H1 (cell line): ENCODE results near the gene GPR15. TPM values are rescaled to one million over a fixed set of nuclear protein-coding genes. Genes with fewer than 3 reads are reported as not detected.

Source experiments
- CTCF ChIA-PET: fragments of 300-600 bp; sonication (Branson Sonifier 250); formaldehyde crosslinking; loops from one replicate; lab custom pipeline; 2021; ENCODE audit not compliant: partially characterized antibody; lab: Charles Lee
- POLR2A ChIA-PET: fragments of 300-600 bp; sonication (Branson Sonifier 250); formaldehyde crosslinking; loops from one replicate; lab custom pipeline; 2021; ENCODE audit warnings: inconsistent platforms; ENCODE audit not compliant: partially characterized antibody; lab: Charles Lee
- DNase-seq, 2 experiments: peaks; one replicate each; pipeline versions ENCODE4 v3.0.0 to v3.0.0-alpha.2; 2010 to 2022; ENCODE audit warnings: low spot score in 2 of 2, low read depth in 1 of 2, mixed read lengths in 1 of 2
- FAIRE-seq: peaks from 2 replicates; lab custom pipeline; 2011; peaks lifted over from hg19 to GRCh38; lab: Jason Lieb, UNC
- H2AFZ ChIP-seq: 2 replicates; pipeline ENCODE4 v1.8.1; 2012; ENCODE audit warnings: low read length, inconsistent platforms
- H2AK5ac ChIP-seq: 2 replicates; pipeline ENCODE4 v1.6.1; 2013; ENCODE audit warnings: low read depth, low read length
- H2BK120ac ChIP-seq: replicated peaks from 2 replicates; pipeline ENCODE3; 2013; ENCODE audit warnings: low read depth, low read length, inconsistent platforms
- H2BK12ac ChIP-seq: 2 replicates; pipeline ENCODE4 v1.6.1; 2013; ENCODE audit warnings: low read depth, low read length
- H2BK15ac ChIP-seq: 2 replicates; pipeline ENCODE4 v1.6.1; 2013; ENCODE audit warnings: low read length
- H2BK20ac ChIP-seq: 2 replicates; pipeline ENCODE4 v1.6.1; 2013; ENCODE audit warnings: low read length
- H2BK5ac ChIP-seq: 2 replicates; pipeline ENCODE4 v1.6.1; 2013; ENCODE audit warnings: low read depth, low read length
- H3K14ac ChIP-seq: 2 replicates; pipeline ENCODE4 v1.6.1; 2013; ENCODE audit warnings: inconsistent platforms; ENCODE audit not compliant: insufficient read length
- H3K18ac ChIP-seq: 2 replicates; pipeline ENCODE4 v1.6.1; 2013; ENCODE audit warnings: low read length; ENCODE audit errors: extremely low read depth
- H3K23ac ChIP-seq: 2 replicates; pipeline ENCODE4 v1.6.1; 2013; ENCODE audit warnings: inconsistent platforms; ENCODE audit not compliant: insufficient read length
- H3K23me2 ChIP-seq: 2 replicates; pipeline ENCODE4 v1.6.1; 2013; ENCODE audit warnings: low read depth, low read length
- H3K27ac ChIP-seq: 2 replicates; pipeline ENCODE4 v1.6.1; 2011; ENCODE audit warnings: low read depth, low read length, inconsistent platforms
- H3K27me3 ChIP-seq, 4 experiments: replicated peaks in 1 of 4; 1 replicate in 1 of 4; 2 replicates in 3 of 4; pipeline versions ENCODE4 v1.6.1 to v1.8.1; 2011 to 2013; ENCODE audit warnings: low read length in 3 of 4, mild to moderate bottlenecking in 3 of 4, inconsistent platforms in 2 of 4, mixed read lengths in 2 of 4, moderate library complexity in 1 of 4; ENCODE audit not compliant: control insufficient read depth in 3 of 4, insufficient read depth in 3 of 4; ENCODE audit errors: extremely low read depth in 1 of 4
- H3K36me3 ChIP-seq, 4 experiments: 2 replicates each; pipeline versions ENCODE4 v1.6.1 to v1.8.1; 2011 to 2013; ENCODE audit warnings: mild to moderate bottlenecking in 4 of 4, low read length in 3 of 4, moderate library complexity in 2 of 4, control low read depth in 1 of 4, inconsistent platforms in 1 of 4; ENCODE audit not compliant: insufficient read depth in 4 of 4, control insufficient read depth in 2 of 4
- H3K4ac ChIP-seq: replicated peaks from 2 replicates; pipeline ENCODE3; 2013; ENCODE audit warnings: low read length, low read depth, mixed read lengths, inconsistent platforms; ENCODE audit not compliant: insufficient read length
- H3K4me1 ChIP-seq, 4 experiments: replicated peaks in 1 of 4; 1 replicate in 1 of 4; 2 replicates in 3 of 4; pipeline versions ENCODE4 v1.6.1 to v1.8.1; 2011 to 2013; ENCODE audit warnings: low read length in 3 of 4, inconsistent platforms in 2 of 4, mixed read lengths in 1 of 4; ENCODE audit not compliant: insufficient read depth in 4 of 4, control insufficient read depth in 3 of 4
- H3K4me2 ChIP-seq, 2 experiments: 2 replicates each; pipeline versions ENCODE4 v1.6.1 to v1.8.1; 2011 to 2013; ENCODE audit warnings: low read depth in 2 of 2, low read length in 2 of 2, control low read depth in 1 of 2, inconsistent platforms in 1 of 2, mild to moderate bottlenecking in 1 of 2; ENCODE audit not compliant: insufficient read depth in 1 of 2
- H3K4me3 ChIP-seq, 4 experiments: fragments of 200-600, 300-600 bp in 1 of 4; sonication (generic), shearing (Covaris generic), sonication (Bioruptor Twin) in 1 of 4; 2 replicates each; pipeline versions ENCODE4 v1.5.1 to v1.8.1; 2011 to 2016; ENCODE audit warnings: low read length in 4 of 4, low read depth in 3 of 4, control low read depth in 2 of 4, inconsistent platforms in 2 of 4, mild to moderate bottlenecking in 2 of 4, mixed read lengths in 1 of 4, moderate library complexity in 1 of 4; ENCODE audit not compliant: insufficient read depth in 2 of 4; ENCODE audit errors: extremely low read depth in 1 of 4
- H3K56ac ChIP-seq: replicated peaks from 2 replicates; pipeline ENCODE3; 2013; ENCODE audit warnings: low read depth, mild to moderate bottlenecking, mixed read lengths, low read length, inconsistent platforms; ENCODE audit not compliant: insufficient read length
- H3K79me1 ChIP-seq: 2 replicates; pipeline ENCODE4 v1.6.1; 2013; ENCODE audit warnings: low read depth, low read length, control low read depth
- H3K79me2 ChIP-seq, 2 experiments: 2 replicates each; pipeline versions ENCODE4 v1.6.1 to v1.8.1; 2012 to 2013; ENCODE audit warnings: low read length in 2 of 2, mild to moderate bottlenecking in 2 of 2, inconsistent platforms in 1 of 2; ENCODE audit not compliant: insufficient read depth in 2 of 2, control insufficient read depth in 1 of 2
- H3K9ac ChIP-seq, 4 experiments: replicated peaks in 1 of 4; 1 replicate in 1 of 4; 2 replicates in 3 of 4; pipeline versions ENCODE4 v1.6.1 to v1.8.1; 2011 to 2013; ENCODE audit warnings: low read depth in 3 of 4, low read length in 3 of 4, control low read depth in 2 of 4, mild to moderate bottlenecking in 2 of 4, moderate library complexity in 2 of 4, inconsistent platforms in 1 of 4; ENCODE audit errors: extremely low read depth in 1 of 4
- H3K9me3 ChIP-seq, 2 experiments: 2 replicates each; pipeline versions ENCODE4 v1.6.1 to v1.8.1; 2012 to 2013; ENCODE audit warnings: mild to moderate bottlenecking in 2 of 2, moderate library complexity in 2 of 2, control low read depth in 1 of 2, inconsistent platforms in 1 of 2, low read depth in 1 of 2, low read length in 1 of 2, mixed read lengths in 1 of 2; ENCODE audit not compliant: insufficient read depth in 2 of 2
- H4K20me1 ChIP-seq, 2 experiments: replicated peaks in 1 of 2; 2 replicates each; pipeline versions ENCODE3 to v1.8.1; 2011 to 2013; ENCODE audit warnings: inconsistent platforms in 2 of 2, low read length in 2 of 2, mild to moderate bottlenecking in 1 of 2; ENCODE audit not compliant: insufficient read depth in 2 of 2, control insufficient read depth in 1 of 2
- H4K5ac ChIP-seq: 2 replicates; pipeline ENCODE4 v1.6.1; 2013; ENCODE audit warnings: low read length, low read depth, mixed read lengths, inconsistent platforms; ENCODE audit not compliant: insufficient read length
- H4K8ac ChIP-seq: 2 replicates; pipeline ENCODE4 v1.8.0; 2013; ENCODE audit warnings: mild to moderate bottlenecking, moderate library complexity, low read length, inconsistent platforms; ENCODE audit not compliant: insufficient read depth; ENCODE audit errors: extremely low read depth
- H4K91ac ChIP-seq: replicated peaks from 2 replicates; pipeline ENCODE3; 2013; ENCODE audit warnings: low read length, mixed read lengths, inconsistent platforms; ENCODE audit not compliant: insufficient read length
- ASH2L ChIP-seq: fragments of 200-600, 300-600 bp; sonication (generic); IDR thresholded peaks from one replicate; pipeline ENCODE4 v1.7.1; 2017; ENCODE audit warnings: low read length
- BCL11A ChIP-seq, 2 experiments: IDR thresholded peaks; one replicate each; pipeline ENCODE4 v1.6.1; 2011; ENCODE audit warnings: low read depth in 2 of 2, low read length in 2 of 2, mild to moderate bottlenecking in 2 of 2
- BRCA1 ChIP-seq: IDR thresholded peaks from 2 replicates; pipeline ENCODE4 v1.6.1; 2012; ENCODE audit warnings: low read depth, low read length, improper control_type of control experiment
- CHD2 ChIP-seq: IDR thresholded peaks from 2 replicates; pipeline ENCODE4 v1.6.1; 2012; ENCODE audit warnings: low read length, improper control_type of control experiment
- CREB1 ChIP-seq: IDR thresholded peaks from 2 replicates; pipeline ENCODE4 v1.6.1; 2012; ENCODE audit warnings: inconsistent platforms
- MAFK ChIP-seq: IDR thresholded peaks from 2 replicates; pipeline ENCODE4 v1.6.1; 2012; ENCODE audit warnings: low read depth, mild to moderate bottlenecking, improper control_type of control experiment, low read length
- MAX ChIP-seq: IDR thresholded peaks from 2 replicates; pipeline ENCODE4 v1.6.1; 2012; ENCODE audit warnings: inconsistent platforms
- POLR2A ChIP-seq, 2 experiments: IDR thresholded peaks; 1 replicate in 1 of 2; 2 replicates in 1 of 2; pipeline ENCODE4 v1.6.1; 2011; ENCODE audit warnings: low read depth in 2 of 2, low read length in 2 of 2, mild to moderate bottlenecking in 2 of 2; ENCODE audit errors: control extremely low read depth in 1 of 2
- RBBP5 ChIP-seq: IDR thresholded peaks from 2 replicates; pipeline ENCODE4 v1.7.1; 2012; ENCODE audit warnings: low read depth, mild to moderate bottlenecking, inconsistent platforms, low read length, moderate library complexity, borderline replicate concordance
- TAF1 ChIP-seq: IDR thresholded peaks from 2 replicates; pipeline ENCODE4 v1.6.1; 2011; ENCODE audit warnings: mild to moderate bottlenecking, low read depth, low read length
- WGBS, 2 experiments: shearing (Covaris generic) in 1 of 2; methylation state at CpG; one replicate each; pipeline versions ENCODE4 v1.1.6 to v1.1.7; 2013 to 2015; ENCODE audit warnings: low lambda C conversion rate in 2 of 2, mixed read lengths in 2 of 2, inconsistent platforms in 1 of 2, low coverage in 1 of 2, missing lambda C conversion rate in 1 of 2; ENCODE audit not compliant: insufficient replicate concordance in 2 of 2, insufficient coverage in 1 of 2, insufficient read length in 1 of 2; ENCODE audit errors: extremely low coverage in 1 of 2, missing lambda C conversion rate in 1 of 2; 5-methylcytosine and 5-hydroxymethylcytosine counted together
- polyA plus RNA-seq, 7 experiments: library from polyadenylated mRNA; depleted of rRNA in 3 of 7; stranded (reverse) in 5 of 7; unstranded in 2 of 7; fragments of >200 nt in 5 of 7; fragments of 200-250 nt in 2 of 7; gene quantifications; 1 replicate in 5 of 7; 2 replicates in 1 of 7; 4 replicates in 1 of 7; pipeline versions ENCODE4 v1.2.1 to v1.2.3, GENCODE V29; 2011 to 2013; ENCODE audit warnings: missing spikeins in 2 of 7, mixed read lengths in 2 of 7
- total RNA-seq: library from RNA; stranded (reverse); fragmentation: NEBNext Ultra II Directional; extraction: Animal tissue kit (Norgen Biotek cat#: 25700); gene quantifications from 2 replicates; pipeline ENCODE4 v1.2.1, GENCODE V29; 2021

Gene GPR15
- total and polyA plus RNA-seq, 2 of the 8 experiments (the other 6 are each of a cell fraction or from before 2014, with no cell fraction given) = not detected

DNA sequence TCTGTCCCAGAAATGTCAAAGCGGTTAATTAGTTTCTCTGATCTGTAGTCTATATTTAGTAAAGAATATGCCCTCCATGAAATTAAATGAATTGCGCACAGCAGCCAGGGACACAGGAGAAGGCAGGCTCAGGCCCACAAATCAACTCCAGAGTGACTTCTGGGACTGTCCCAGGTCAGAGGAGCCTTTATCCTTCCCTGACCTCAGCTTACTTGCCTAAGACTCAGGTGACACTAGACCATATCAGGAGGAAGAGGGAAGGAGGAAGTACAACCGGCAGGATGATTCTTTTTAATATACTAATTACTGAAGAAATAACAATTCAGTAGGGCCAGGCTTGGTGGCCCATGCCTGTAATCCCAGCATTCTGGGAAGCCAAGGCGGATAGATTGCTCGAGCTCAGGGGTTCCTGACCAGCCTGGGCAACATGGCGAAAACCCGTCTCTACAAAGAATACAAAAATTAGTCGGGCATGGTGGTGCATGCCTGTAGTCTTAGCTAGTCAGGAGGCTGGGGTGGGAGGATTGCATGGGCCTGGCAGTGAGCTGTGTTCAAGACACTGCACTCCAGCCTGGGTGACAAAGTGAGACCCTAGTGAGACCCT lies 1.8 kb upstream of the GPR15 start:
- WGBS, 2 experiments = 96% methylated on average over 8 of the region's 8 CpGs; no CpG with 5 or more reads in 1 of the 2 experiments
- H2AFZ ChIP-seq = no peak overlapping the region
- no peaks in the 10 kb centered on the region for H3K79me2 ChIP-seq
- no peak overlapping the region for H3K18ac ChIP-seq
- H2BK5ac ChIP-seq = no peak overlapping the region
- CTCF ChIA-PET = interaction anchor here (0.8 kb wide), 1 partner anchor 22 kb away, joined by 3 read pairs; no protein-coding TSS in a partner anchor
- H3K36me3 ChIP-seq = no peaks in the 10 kb centered on the region
- no peak overlapping the region for H3K4ac ChIP-seq
- POLR2A ChIA-PET = no interaction called here
- DNase-seq (no peak), FAIRE-seq (no peak)
- no peaks in the 10 kb centered on the region for H4K20me1 ChIP-seq
- H2AK5ac ChIP-seq = no peak overlapping the region
- no peak overlapping the region for H3K27ac ChIP-seq
- no peak overlapping the region for H4K91ac ChIP-seq
- H3K9ac ChIP-seq = no peak overlapping the region
- no peak overlapping the region for H3K23ac ChIP-seq
- H3K4me3 ChIP-seq = no peak overlapping the region
- H4K8ac ChIP-seq = no peak overlapping the region
- no peak overlapping the region for H2BK120ac ChIP-seq
- no peaks in the 10 kb centered on the region for H3K27me3 ChIP-seq
- no peak overlapping the region for H4K5ac ChIP-seq
- H3K56ac ChIP-seq = no peak overlapping the region
- no peaks in the 10 kb centered on the region for H3K4me1 ChIP-seq
- no peaks in the 10 kb centered on the region for H3K23me2 ChIP-seq
- no peaks in the 10 kb centered on the region for H3K9me3 ChIP-seq
- no peaks in the 10 kb centered on the region for H3K79me1 ChIP-seq
- no peak overlapping the region for H3K4me2 ChIP-seq
- no peak overlapping the region for H3K14ac ChIP-seq
- no peak overlapping the region for H2BK15ac ChIP-seq
- H2BK20ac ChIP-seq = no peak overlapping the region
- no peak overlapping the region for H2BK12ac ChIP-seq
- no peak for TF ChIP-seq CREB1
- no peak for TF ChIP-seq BCL11A (IDR thresholded peaks at IDR 0.05; ENCODE audit: low read depth in 2 of 2, low read length in 2 of 2)
- no peak for TF ChIP-seq MAX
- TF ChIP-seq BRCA1 = no peak
- no peak for TF ChIP-seq MAFK
- TF ChIP-seq TAF1 = no peak
- TF ChIP-seq CHD2 = no peak
- TF ChIP-seq POLR2A (IDR thresholded peaks at IDR 0.05; ENCODE audit: control extremely low read depth in 1 of 2, low read depth in 2 of 2, low read length in 2 of 2) = no peak
- no peak for TF ChIP-seq ASH2L
- TF ChIP-seq RBBP5 = no peak
